Mammary epithelial cell (primary cell): ENCODE results near the gene AIG1.

Experiments used
- CTCF ChIP-seq, 2 donors: IDR thresholded peaks in 1 of 2; conservative IDR thresholded peaks in 1 of 2; 2 replicates each; pipeline ENCODE4 v1.5.1; 2011 to 2012; ENCODE audit warnings: inconsistent platforms in 2 of 2, low read length in 2 of 2, mild to moderate bottlenecking in 2 of 2, control low read depth in 1 of 2, low read depth in 1 of 2; ENCODE audit not compliant: insufficient read depth in 1 of 2; ENCODE audit errors: extremely low read depth in 1 of 2
- EZH2 ChIP-seq: IDR thresholded peaks from 2 replicates; pipeline ENCODE4 v1.6.1; 2012; ENCODE audit warnings: low read length, inconsistent platforms, borderline replicate concordance

DNA sequence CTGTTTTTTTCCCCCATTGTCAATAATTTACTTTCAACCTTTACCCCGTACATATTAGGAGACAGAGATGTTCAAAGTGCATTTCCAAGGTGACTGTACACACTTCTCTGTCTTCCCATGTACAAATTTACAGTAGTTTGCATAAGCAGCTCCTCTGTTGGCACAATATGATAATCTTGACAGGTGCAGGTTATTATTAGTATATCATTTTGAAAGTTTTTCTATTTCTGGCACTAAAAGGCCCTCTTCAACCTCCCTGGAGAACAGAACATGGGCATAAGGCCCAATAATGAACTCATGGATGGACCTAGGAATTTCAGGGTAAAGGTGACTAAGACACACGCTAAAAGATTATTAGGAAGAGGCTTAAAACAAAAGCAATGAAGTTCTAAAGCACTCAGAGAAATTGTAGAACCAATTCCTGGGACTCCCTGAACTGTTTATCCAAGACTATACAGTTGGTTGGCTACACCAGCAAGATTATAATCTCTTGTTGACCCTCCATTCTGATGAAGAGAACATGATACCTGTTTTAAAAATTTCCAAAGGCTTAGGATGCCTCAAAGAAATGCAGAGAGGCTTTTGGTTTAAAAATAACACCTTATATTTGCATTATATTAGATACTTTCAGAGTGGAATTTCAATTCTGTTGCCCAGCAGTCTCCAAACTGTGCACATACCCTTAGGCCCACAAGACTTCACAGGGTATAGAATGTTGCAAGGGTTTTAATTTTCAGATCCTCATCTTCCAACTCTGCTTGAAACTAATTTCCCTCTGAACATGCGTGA is 1.1 kb downstream of the AIG1 start:
- no peak for TF ChIP-seq CTCF (conservative IDR thresholded peaks at IDR 0.05 in 1 of 2, IDR thresholded peaks at IDR 0.05 in 1 of 2; ENCODE audit: extremely low read depth in 1 of 2, insufficient read depth in 1 of 2, low read depth in 1 of 2, low read length in 2 of 2)
- no peak for TF ChIP-seq EZH2
